GM21717 (cell line): ENCODE results near the gene TMEM107.

Experiments
- ATAC-seq: cut with Tn5 transposase; IDR thresholded peaks from one replicate; pipeline ENCODE4 v1.9.1; 2021; ENCODE audit warnings: mild to moderate bottlenecking, moderate library complexity; ENCODE audit not compliant: unreplicated experiment

The TMEM107 gene

DNA sequence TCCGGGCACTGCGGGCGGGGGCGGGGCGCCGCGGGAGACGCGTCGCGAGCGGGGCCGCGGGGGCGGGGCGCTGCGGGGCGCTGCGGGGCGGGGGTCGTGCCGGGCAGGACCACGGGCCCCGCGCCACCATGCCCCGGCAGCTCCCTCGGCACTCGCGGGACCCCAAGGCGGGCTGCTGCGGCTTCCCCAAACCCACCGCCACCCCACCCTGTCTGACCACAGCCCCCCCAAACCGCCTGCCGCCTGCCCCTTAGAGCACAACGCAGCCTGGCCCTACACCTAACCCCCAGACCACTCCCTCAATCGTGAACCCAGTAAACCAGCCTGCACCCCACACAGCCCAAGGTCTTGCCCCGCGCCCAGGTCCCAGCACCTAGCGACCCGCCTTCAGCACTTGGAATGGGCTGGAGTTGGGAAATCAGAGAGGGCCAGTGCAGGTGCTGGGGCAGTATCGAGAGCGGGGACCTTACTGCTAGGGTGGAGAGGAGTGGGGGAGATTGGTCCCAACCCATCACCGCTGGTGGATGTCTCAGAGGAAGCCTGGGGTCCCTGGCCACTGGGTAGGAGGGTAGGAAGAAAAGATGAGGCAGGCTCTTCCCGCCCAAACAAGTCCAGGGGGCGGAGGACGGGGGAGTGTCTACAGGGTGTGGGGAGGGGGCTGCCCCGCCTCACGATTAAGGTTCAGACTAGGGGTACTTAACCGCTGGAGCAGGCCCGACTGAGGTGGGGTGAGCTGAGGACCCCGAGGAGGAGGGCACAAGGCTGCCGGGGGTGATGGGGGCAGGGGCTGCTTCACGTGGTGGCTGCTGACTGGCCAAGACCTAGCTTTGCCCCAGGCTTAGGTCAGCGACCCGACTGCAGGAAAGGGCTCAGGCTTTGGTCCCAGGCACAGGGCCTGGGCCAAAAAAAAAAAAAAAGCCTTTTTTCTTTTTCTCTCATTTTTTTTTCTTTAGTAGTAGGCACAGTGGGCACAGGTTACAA, 12.9 kb downstream of the TMEM107 start:
- no peak for ATAC-seq

DNA sequence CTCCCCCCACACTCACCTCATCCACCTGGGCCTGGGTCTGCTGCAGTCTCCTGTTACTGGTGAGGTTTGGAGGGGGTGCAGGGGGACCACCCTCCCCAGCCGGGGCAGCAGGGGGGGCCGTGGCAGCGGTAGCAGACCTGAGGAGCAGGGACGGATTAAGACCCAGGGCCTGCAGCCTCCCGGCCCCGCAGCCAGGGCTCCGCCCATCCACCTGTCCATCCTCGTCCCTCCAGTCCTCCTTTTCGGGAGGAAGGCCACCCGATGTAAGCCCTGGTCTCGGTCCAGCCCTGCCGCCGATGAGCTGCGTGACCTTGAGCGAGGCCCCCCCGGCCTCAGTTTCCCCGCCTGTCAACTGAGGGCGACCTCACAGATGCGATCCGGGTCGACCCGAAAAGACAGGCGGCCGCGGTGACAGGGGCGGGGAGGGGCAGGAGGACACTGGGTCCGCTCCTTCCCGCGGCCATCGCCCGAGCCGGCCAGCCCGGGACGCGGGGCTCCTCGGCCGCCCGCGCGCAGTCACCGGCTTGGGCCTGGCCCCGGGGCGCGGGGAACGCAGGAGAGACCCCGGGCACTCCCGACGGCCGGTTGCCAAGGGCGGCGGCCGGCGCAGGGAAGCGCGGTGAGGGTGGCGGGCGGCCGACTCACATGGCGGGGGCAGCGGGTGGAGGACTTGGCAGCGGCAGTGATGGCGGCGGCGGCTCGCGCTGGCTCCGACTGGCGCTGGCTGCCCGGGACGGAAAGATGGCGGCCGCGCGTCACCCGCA, 13.8 kb downstream of the TMEM107 start, which contains the start of gene VAMP2:
Gene VAMP2 (minus strand): TSS at position 716 of the 764 bp plus-strand sequence. CDS start 69 bp downstream, at position 647.
- ATAC-seq: no peak

DNA sequence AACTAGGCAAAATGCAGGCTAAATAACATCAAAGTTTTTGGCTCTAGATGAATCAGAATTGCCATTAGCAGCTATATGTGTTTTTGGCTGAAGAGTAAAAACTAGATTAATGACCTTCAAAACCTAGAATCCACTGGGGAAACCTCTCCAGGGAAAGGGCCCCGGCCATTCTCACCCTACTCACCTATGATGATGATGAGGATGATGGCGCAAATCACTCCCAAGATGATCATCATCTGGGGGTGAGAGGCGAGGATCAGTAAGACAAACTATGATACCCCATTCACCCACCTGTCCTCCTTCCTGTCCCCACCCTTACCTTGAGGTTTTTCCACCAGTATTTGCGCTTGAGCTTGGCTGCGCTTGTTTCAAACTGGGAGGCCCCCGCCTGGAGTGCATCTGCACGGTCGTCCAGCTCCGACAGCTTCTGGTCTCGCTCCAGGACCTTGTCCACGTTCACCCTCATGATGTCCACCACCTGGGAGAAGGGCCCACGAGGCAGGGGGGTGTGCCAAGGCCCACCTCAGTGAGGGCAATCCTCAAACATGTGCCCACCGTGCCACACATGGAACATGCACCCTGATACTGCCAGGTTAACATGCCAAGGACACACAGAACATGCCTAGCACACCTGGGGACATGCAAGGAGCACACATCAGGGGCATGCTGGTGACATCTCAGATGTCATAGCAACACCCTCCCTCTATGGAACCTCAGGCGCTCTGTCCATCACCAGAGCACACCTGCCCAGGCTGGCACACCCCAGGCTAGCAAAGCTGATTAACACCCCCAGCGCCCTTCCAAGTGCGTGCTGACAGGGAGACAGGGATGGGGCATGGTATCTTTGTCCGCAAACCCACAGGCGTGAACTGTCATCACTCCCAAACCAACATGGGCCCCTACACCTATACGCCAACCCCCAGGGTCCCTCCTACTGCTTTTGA, 14.6 kb downstream of the TMEM107 start:
- ATAC-seq: no peak

DNA sequence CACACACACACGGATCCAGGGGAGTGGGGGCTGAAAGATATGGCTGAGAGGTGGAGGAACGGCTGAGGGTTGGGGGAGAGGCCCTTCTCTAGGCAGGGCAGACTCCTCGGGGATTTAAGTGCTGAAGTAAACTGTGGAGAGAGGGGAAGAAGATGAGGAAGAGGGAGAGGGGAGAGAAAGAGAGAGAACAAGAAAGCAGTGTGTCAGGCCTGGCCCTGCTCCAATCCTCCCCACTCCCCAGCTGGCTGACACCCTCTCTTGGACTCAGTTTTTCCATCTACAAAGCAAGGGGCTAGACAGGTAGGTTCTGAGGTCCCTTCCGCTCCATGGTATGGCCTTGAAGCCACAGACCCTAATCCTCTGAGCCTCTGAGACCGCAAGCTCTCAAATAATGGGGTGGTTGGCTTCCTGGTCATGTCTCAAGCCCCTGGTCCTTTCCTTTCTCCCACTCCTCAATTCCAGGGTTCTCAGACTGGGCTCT, 15.4 kb downstream of the TMEM107 start:
- no peak for ATAC-seq

DNA sequence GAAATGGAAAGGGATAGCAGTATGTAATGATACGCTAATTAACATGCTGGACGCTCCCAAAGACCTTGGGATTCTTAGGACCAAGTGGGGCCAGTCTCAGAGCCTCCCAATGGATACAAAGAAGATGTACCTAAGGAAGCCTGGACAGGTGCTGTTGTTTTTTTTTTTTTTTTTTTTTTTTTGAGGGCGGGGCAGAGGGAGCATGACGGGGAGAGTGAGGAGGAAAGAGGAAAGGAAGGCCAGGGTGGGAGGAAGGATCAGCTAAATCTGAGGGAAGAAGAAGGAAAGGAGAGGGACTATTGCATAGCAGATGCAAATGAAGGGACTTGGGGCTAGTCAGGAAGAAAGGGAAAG, 16.0 kb downstream of the TMEM107 start:
- ATAC-seq: no peak

DNA sequence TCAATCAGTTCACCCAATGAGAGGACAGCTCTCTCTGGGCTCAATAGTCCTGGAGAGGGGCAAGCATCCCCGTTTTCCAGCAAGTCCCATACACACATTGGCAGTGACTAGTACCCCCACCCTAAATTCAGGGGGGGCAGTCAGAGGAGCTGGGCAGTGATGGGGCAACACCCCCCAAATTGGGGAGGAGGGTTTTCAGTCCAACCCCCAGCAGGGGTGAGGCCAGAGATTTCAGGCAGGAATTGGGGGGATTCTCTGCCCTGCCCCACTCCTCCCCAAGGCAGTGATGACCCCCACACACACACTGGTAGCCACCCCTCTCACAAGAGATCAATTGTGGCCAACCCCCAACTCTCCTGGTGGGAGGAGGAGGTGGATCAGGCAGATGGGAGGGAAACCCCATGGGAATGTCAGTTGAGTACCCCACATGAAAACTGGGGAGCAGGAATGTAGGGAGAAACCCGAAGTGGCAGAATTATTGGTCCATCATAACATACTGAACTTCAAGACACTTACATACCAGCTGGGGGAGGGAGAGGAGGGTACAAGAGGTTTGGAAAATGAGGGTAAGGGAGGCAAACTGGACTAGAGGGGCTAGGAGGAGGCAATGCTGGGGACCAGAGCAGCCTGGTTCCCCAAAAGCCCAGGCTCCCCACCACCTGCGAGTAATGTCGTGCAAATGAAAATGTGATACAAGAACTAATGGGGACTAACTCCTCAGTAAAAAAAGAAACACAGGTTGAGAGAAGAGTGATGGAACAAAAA, 16.5 kb downstream of the TMEM107 start:
- ATAC-seq: no peak

DNA sequence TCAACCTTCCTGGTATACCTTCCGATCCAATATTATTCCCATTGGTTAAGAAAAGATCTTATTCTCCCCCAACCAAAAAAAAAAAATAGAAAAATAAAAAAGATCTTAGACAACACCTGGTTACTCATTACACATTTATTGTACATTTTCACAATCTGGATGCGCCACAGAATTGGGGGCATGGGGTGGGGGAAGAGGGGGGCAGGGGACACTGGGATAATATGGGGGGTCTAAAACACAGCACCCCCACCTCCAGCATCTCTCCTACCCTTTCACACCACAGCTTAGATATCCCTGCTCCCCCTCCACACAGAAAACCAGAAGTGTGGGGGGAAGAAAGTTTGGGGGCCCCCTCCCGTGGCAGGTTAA, 17.2 kb downstream of the TMEM107 start:
- no peak for ATAC-seq

DNA sequence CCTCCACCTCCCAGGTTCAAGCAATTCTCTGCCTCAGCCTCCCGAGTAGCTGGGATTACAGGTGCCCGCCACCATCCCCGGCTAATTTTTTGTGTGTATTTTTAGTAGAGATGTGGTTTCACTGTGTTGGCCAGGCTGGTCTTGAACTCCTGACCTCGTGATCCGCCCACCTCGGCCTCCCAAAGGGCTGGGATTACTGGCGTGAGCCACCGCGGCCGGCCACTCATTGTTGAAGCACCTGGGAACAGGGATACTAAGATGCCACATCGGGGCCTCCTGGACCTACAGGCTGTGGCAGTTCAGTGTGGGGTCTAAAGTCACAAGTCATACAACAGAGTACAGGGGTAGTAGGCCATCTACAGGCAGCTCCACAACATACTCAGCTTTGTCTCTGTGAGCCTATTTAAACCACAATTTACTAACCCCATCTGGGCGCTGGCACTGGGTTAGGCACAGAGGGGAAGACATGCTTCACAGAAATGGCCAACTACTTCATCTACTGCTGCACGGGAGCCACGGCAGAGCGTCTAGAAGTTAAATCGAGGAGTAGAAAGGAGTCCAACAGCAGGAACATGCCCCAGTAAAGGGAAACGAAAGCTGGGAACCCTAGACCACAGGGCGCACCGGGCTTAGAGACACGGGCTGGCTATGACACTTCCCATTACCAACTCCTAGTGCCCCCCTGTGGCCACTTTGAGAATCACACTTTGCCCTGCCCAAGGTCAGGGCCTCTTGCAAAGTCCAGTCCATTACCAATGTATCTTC, 17.7 kb downstream of the TMEM107 start:
- no peak for ATAC-seq

DNA sequence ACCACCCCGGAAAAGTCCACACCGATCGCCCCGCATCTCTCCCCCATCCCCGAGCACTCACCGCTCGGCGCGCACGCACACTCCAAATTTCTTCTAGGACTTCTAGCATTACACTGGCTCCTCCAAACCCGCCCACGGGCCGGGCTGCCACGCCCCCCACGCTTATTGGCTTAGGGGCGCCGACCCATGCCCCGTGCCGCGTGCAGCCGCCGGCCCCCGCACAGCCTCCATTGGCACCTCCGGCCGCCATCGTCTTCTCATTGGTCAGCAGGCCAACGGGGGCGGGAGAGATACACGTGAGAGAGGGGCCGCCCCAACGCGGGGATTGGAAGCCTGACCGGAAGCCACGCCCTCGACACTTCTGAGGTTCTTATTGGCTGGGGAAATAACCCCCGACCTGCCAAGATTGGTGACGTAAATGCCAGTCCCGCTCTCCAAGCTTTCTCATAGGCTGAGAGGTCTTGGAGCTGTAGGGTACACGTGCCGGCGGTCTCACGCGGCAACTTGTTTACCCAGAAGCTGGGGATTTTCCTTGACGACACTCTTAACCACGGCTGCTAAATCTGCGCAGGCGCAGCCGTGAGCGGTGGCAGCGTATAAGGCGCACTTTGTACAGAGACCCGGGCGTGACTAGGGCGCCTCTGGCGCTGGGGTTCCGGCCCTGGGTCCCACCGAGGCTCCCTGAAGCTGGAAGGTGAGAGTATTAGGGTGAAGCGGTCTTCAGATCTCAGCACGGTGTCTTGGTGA, 19.8 kb downstream of the TMEM107 start:
- peak; percentile 60 for ATAC-seq

DNA sequence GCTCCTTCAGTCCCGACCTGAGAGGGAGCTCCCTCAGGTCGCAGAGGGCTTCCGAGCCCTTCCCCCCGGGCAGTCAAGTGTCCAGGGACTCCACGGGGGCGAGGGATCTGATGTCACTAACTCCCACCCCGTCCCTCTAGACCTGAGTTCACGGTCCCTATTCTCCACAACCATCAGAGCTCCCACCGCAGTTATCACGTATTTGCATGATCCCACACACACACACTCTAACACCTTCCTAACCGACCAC, 20.3 kb downstream of the TMEM107 start:
- no peak for ATAC-seq

DNA sequence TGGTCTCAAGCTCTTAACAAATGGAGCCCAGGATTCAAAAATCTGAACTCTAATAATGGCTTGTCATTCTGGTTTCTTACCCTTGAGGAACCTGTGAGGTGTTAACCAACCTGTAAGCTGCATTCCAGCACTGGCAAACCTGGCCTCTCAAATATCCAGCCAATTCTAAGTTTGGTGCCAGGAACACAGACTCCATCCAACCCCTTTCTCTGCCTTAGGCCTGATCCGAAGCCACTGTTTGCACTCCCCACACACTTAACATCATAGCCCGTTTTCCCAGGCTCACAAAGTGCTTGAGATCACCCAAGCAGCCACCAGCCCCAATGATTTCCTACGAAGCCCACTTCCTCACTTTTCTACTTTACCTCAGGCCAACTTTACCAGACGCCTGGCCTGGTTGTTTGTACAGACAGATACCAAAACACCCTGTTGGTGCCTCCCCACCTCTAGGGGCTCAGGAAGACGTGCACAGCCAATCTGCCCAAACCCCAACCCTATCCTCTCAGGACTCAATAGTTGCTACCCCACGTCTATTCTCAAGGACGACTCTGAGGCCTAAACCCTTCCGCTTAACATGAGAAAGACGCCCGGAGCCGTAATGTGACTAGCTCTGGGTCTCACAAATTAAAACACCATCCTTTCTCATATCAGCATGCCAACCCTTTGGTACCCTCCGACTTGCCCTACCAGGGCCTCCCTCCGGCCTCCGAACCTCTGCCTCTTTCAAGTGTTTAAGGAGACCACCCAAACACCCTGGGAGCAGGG, 20.8 kb downstream of the TMEM107 start:
- ATAC-seq: no peak

DNA sequence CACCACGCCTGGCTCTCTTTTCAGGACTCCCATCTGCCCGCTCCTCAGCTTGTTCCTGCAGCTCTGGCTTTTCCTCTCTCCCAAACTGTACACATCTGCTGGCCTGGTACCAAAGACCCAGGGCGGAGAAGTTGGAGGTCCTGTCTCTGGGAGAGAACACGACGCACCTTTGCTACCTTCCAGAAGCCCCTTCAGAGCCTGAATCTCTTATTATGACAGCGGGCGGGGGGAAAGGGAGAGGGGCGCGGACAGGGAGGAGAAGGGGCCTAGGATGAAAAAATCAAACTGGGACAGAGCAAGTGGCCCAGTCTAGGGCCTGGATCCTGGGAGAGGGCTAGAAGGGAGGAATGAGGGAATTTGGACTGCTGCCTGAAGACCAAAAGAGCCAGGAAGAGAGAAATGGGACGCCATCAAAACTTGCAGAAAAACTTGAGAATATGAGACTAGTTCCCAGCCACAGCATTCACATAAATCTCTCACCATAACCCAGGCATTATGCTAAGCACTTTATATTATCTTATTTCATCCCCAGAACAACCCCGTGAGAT, 21.5 kb downstream of the TMEM107 start:
- no peak for ATAC-seq

DNA sequence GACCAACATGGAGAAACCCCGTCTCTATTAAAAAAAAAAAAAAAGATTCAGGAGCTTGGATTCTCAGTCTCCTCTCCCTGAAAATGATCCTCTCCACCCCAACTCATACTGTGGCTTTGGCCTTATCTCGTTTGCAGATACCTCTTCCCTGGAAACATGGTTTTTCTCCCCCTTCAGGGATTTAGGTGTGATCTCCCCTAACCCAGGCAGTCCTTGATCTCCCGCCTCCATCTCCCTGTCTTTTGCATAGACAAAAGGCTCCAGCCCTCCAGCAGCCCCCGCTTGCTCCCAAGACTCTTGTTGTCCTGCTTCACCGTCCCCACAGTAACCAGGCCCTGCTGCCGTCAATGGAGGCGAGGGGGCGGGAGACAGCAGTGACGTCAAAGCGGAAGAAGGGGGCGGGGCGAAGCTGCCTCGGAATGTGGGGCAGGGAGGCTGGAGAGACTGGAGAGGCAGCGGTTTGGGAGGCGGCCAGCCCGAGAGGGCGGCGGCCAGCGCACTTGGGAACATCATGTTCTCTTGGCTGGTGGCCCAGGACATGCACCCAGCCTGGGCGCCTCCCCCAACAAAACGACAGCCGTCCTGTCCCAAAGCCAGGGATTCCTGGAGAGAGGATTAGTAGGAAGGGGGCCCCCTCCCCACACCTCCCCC, 22.1 kb downstream of the TMEM107 start:
- no peak for ATAC-seq

DNA sequence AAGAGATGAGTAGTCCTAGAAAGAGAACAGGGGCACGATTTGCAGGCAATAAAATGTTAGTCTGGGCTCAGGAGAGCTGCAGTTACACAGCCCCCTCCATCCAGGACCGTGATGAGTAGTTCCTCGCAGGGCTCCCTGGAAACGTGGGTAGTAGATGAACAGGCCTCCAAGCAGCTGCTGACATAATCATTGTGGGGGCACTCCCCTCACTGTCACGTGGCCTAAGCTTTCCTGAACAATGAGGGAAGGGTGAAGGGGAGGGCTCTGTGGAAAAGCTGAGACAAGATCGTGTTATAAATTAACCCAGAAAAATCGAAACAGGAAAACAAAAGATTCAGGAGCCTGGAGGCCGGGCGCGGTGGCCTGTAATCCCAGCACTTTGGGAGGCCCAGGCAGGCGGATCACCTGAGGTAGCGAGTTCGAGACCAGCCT, 22.6 kb downstream of the TMEM107 start:
- no peak for ATAC-seq

DNA sequence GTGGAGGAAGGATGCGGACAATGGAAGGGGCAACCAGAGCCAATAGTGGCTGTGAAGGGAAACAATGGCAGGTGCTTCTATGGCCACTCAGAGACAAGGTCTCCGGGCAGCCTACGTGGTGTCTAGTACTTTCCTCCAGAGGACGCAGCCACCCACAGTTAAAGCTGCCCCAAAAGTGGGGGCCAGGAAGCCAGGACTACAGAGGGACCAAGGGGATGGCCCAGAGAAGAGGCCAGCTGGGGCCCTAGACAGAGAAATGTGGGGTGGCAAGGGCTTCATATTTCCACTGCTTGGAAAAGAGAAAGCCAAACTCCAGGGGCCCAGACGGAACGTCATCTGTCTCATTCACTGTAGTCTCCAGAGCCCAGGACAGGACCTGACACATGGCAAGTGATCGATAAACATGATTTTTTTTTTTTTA, 23.1 kb downstream of the TMEM107 start:
- no peak for ATAC-seq

DNA sequence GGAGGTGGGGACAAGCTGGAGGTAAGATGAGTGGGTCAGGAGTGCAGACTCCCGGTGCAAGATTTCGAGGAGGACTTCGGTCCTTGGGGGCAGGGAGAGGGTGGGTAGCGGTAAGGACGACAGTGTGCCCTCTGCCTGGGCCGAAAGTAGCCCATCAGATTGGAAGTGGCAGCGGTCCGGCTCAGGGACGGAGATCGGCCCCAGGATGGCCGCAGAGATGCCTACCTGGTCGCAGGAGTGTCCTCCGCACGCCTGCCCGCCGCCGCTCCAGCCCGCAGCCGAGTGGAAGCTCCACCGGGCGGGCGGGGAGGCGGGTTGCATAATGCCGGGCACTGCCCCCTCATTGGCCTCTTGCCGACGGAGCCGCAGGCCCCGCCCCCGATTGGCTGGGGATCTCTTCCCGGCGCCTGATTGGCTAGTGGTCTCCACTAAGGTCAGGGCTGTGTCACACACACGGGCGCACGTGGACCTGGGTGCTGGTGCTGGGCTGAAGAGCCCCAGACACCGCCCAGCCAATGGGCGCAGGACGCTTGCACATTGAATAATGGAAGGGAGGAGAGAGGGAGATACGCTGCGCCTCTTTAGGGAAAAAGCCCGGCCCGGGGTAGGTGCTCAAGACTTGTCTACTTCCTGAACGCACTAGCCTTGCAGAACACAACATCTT, 23.9 kb downstream of the TMEM107 start, which contains the start of gene PER1:
Gene PER1 (minus strand): TSS at position 293 of the 664 bp plus-strand sequence. CDS start 1,698 bp downstream, outside the sequence.
- no peak for ATAC-seq
